Lower lobe of right lung (tissue), 2 donors: ENCODE results near the gene ITPKC. TPM values are rescaled to one million over a fixed set of nuclear protein-coding genes. Genes with fewer than 3 reads are reported as not detected.

Experiments used
- ATAC-seq, 2 donors: fragments of 200-7000 bp; cut with Tn5 transposase; one replicate each; pipeline ENCODE4 v1.9.1; 2020 to 2022; ENCODE audit warnings: mild to moderate bottlenecking in 2 of 2, moderate library complexity in 2 of 2
- DNase-seq: peaks from one replicate; pipeline ENCODE4 v3.0.0-alpha.2; 2020
- H3K27ac ChIP-seq: fragments of 200-600 bp; one replicate; pipeline ENCODE4 v1.8.0; 2022
- H3K27me3 ChIP-seq: fragments of 200-600 bp; one replicate; pipeline ENCODE4 v1.8.0; 2022; ENCODE audit warnings: low read depth
- H3K36me3 ChIP-seq: fragments of 200-600 bp; one replicate; pipeline ENCODE4 v1.8.0; 2022; ENCODE audit warnings: mild to moderate bottlenecking
- H3K4me1 ChIP-seq: fragments of 200-600 bp; one replicate; pipeline ENCODE4 v1.8.0; 2022
- H3K4me3 ChIP-seq: fragments of 200-600 bp; one replicate; pipeline ENCODE4 v1.8.0; 2022; ENCODE audit warnings: mild to moderate bottlenecking
- H3K9me3 ChIP-seq: fragments of 200-600 bp; one replicate; pipeline ENCODE4 v1.8.0; 2022
- intact Hi-C: fragments of 100-400 bp; cut with DNase I; formaldehyde crosslinking; loops from one replicate; pipeline ENCODE4 v1.11.0; 2022
- total RNA-seq: library from RNA; stranded (reverse); fragmentation: NEBNext Ultra II Directional; extraction: Animal tissue kit (Norgen Biotek cat#: 25700); gene quantifications from one replicate; pipeline ENCODE4 v1.2.1, GENCODE V29; 2021
- TF ChIP-seq, protein P1 (sequence below): fragments of 200-600 bp; IDR thresholded peaks from one replicate; pipeline ENCODE4 v1.8.0; 2022; ENCODE audit warnings: antibody characterized with exemption, mild to moderate bottlenecking
- donor health status: DM: no; HTN: yes; CAD: no; lungs with severe emphysema.

Gene ITPKC
- total RNA-seq, 1 donor from 2014 or later, result 34.9 TPM

DNA sequence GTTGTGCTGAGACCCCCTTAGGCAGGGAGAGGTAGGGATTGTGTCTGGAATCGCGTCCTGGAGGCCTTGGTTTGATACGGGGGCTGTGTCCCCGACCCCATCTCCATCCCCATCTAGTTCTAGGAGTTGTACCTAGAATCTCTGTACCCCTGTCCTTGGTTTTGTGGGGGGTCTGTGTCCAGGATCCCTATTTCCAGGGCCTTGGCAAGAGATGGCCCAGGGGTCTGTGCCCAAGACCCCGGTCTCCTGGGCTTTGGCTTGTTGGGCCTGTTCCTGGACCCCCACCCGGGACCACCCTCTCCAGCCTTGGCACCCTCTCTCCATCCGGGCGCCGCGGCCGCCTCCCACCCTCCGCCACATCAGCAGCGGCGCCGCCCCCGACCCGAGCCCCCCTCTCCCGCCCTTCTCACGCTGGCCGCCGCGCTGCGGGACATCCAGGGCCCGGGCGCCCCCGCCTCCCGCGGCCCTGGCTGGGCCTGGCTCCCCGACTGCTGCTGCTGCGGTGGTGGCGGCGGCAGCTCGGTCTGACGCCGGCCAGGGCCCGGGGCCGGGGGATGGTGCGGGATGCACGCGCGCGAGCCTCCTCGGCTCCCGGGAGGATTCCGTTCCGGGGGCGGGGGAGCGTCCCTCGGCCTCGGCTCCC lies 26.7 kb upstream of the ITPKC start, which contains the start of gene NUMBL:
NUMBL (minus strand) TSS at position 602 of the 643 bp plus-strand sequence; CDS start at position 434, 168 bp downstream.
- H3K4me3 ChIP-seq, result peak within 1 kb of the TSS; percentile 64
- ATAC-seq (no peak), DNase-seq (no peak)
- intact Hi-C loops, result no loop called here
- H3K27ac ChIP-seq, result peak within 1 kb of the TSS; percentile 82
- H3K4me1 ChIP-seq, result peaks cover 26% of the 10 kb centered on the region
- H3K36me3 ChIP-seq, result peaks cover 40% of the 10 kb centered on the region
- TF ChIP-seq, protein P1, sequence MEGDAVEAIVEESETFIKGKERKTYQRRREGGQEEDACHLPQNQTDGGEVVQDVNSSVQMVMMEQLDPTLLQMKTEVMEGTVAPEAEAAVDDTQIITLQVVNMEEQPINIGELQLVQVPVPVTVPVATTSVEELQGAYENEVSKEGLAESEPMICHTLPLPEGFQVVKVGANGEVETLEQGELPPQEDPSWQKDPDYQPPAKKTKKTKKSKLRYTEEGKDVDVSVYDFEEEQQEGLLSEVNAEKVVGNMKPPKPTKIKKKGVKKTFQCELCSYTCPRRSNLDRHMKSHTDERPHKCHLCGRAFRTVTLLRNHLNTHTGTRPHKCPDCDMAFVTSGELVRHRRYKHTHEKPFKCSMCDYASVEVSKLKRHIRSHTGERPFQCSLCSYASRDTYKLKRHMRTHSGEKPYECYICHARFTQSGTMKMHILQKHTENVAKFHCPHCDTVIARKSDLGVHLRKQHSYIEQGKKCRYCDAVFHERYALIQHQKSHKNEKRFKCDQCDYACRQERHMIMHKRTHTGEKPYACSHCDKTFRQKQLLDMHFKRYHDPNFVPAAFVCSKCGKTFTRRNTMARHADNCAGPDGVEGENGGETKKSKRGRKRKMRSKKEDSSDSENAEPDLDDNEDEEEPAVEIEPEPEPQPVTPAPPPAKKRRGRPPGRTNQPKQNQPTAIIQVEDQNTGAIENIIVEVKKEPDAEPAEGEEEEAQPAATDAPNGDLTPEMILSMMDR, result no peak
- H3K9me3 ChIP-seq, result no peaks in the 10 kb centered on the region
- H3K27me3 ChIP-seq, result no peaks in the 10 kb centered on the region

DNA sequence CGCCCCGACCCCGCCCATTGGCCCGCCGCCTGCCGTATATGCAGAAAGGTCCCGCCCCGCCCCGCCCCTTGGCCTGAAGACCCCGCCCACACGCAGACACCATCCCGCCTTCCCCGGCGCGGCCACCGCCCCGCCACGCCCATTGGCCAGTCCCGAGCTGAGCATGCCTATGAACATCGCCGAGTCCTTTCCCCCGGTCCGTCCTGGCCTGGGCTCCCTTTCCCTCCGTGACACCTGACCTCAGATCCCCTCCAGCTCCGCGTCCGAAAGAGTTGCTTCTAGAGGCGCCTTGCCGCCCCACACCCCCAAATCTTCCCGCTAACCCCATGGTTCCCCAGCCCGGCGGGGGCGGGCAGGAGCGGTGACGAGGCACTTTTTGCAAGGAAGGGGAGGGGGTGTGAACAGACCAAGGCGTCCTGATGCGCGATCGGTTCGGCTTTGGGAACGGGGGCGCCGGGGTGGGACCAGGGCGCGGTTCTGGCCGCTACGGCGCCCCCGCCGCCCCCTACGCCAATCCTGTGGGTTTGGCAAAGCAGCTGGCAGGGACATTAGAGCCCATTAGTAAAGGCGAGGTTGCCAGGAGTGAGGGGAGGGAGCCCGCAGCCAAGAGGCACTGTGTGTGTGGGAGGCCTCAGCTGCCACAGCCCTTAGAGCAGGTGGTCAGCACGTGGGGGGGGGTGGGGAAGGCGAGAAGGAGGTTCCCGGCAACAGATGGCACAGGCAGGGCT lies 26.1 kb upstream of the ITPKC start:
- H3K4me3 ChIP-seq, result peak overlapping the region; percentile 64
- no peaks in the 10 kb centered on the region for H3K9me3 ChIP-seq
- ATAC-seq (peak; percentile 93 to 95), DNase-seq (peak; percentile 96)
- H3K27ac ChIP-seq, result peak overlapping the region; percentile 82
- TF ChIP-seq, protein P1, result no peak
- H3K27me3 ChIP-seq, result no peaks in the 10 kb centered on the region
- H3K36me3 ChIP-seq, result peaks cover 40% of the 10 kb centered on the region
- intact Hi-C loops, result no loop called here
- H3K4me1 ChIP-seq, result peaks cover 26% of the 10 kb centered on the region

DNA sequence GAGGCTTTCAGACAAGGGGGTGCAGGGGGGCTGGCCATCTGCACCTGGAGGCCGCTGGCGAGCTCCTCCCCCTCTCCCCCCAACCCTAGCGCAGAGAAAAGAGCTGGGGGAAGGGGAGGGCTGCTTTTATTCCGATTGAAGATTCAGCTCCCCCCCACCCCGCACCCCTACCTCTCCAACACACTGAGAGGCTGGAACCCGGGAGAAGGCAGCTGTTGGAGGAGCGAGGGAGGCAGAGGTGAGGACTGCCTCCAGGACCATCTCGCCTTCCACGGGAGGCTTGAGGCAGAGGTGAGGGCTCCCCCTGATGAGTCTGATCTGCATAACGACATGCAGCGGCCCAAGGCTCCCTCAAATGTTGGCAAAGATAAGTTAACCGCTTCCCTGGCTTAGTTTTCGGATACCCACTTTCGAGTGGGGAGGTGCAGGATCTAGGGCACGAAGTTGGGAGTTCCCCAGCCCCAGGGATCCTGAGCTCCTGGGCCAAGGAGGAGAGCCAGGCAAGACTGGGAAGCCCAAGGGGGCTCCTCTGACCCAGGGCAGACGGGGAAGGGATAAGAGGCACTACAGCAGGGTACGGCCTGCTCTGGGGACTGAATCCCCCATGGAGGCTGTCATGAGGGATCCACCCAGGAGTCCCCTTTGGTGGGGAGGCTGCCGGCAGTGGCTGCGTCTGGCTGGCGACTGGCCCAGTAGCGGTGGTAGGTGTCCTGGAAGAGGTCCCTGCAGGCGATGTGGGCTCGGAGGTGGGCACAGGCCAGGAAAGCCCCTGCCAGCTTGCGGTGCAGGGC lies 25.3 kb upstream of the ITPKC start:
- Histone ChIP-seq H3K4me1 (peaks cover 26% of the 10 kb centered on the region), H3K27ac (peak overlapping the region; percentile 82), H3K9me3 (no peaks in the 10 kb centered on the region), H3K36me3 (peaks cover 37% of the 10 kb centered on the region), H3K4me3 (peak overlapping the region; percentile 64), H3K27me3 (no peaks in the 10 kb centered on the region)
- intact Hi-C loops, result no loop called here
- DNase-seq, result no peak
- ATAC-seq, result no peak
- TF ChIP-seq, protein P1, result no peak

DNA sequence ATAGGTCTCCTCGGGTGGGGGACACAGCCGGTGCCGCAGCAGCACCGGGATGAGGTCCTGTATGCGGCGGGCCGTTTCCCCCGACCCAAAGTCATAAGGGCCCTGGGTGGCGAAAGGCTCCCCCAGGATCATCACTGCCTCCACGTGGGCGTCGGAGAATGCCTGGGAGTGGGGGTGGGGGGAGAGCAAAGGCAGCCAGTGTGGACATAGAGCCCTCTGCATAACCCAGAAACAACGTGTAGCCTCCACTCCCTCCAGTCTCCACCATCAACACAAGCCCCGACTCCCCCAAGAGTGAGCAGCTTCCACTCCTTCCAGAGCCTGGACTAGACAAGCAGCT lies 24.7 kb upstream of the ITPKC start:
- TF ChIP-seq, protein P1, result no peak
- peaks cover 37% of the 10 kb centered on the region for H3K36me3 ChIP-seq
- H3K27me3 ChIP-seq, result no peaks in the 10 kb centered on the region
- H3K9me3 ChIP-seq, result no peaks in the 10 kb centered on the region
- no peak overlapping the region for H3K27ac ChIP-seq
- no peak overlapping the region for H3K4me3 ChIP-seq
- ATAC-seq (no peak), DNase-seq (no peak)
- H3K4me1 ChIP-seq, result peaks cover 26% of the 10 kb centered on the region
- intact Hi-C loops, result no loop called here

DNA sequence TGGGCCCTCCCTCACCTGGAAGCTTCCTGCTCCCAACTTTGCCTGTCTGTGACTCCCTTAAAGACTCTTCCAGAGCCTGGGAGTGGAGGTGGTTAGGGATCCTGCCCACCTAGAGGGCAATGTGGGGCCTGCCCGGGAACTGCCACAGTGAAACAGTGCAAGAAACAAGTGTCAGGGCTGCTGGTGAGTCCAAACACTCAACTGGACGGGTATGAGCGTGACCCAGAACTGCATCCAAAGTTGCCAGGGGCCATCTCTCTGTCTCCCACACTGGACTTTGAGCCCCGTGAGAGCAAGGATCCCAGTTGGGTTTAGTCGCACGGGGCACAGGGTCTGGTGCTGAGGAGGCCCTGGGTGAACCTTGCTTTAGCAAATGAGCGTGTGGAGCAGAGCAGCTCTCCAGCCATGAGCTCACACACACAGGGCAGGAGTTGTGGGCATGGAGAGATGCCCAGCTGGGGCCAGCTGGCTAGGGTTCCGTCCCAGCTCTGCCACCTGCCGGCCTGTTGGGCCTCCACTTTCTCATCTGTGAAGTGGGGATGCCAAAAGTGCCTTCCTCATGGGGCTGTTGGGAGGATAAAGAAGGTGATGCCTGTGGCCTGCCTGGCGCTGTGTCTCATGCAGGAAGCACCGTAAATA lies 23.6 kb upstream of the ITPKC start:
- no peak for DNase-seq
- H3K36me3 ChIP-seq, result peaks cover 40% of the 10 kb centered on the region

More for the DNA sequence above, 23.6 kb upstream of the ITPKC start:
- Histone ChIP-seq H3K9me3 (no peaks in the 10 kb centered on the region), H3K27me3 (no peaks in the 10 kb centered on the region), H3K4me1 (peaks cover 19% of the 10 kb centered on the region), H3K4me3 (no peak overlapping the region), H3K27ac (no peak overlapping the region)
- intact Hi-C loops, result no loop called here
- ATAC-seq, result no peak
- TF ChIP-seq, protein P1, result no peak
